HG03571 (cell line): Measurements from ENCODE around the gene DENR.
"Not testable (repeated sequence)": the region's sequence is repeated elsewhere in the genome, so short reads cannot be mapped to it uniquely, and the experiment has no call there.

Experiments
- ATAC-seq: cut with Tn5 transposase; IDR thresholded peaks from one replicate; pipeline ENCODE4 v1.9.1; 2021; ENCODE audit not compliant: unreplicated experiment

The DENR gene

GRCh38 chr12:122738571-122738970 lies 14.1 kb upstream of the DENR start:
- ATAC-seq: no peak

GRCh38 chr12:122740351-122740750 lies 12.3 kb upstream of the DENR start:
- no peak for ATAC-seq

GRCh38 chr12:122743895-122744525 lies 8.6 kb upstream of the DENR start:
- ATAC-seq: no peak

- no peak for ATAC-seq
Observed at GRCh38 chr12:122747224-122748135, 5.1 kb upstream of the DENR start.

GRCh38 chr12:122749569-122750332 lies 2.9 kb upstream of the DENR start:
- ATAC-seq: no peak

GRCh38 chr12:122750781-122751515 lies 1.7 kb upstream of the DENR start:
- ATAC-seq: not testable (repeated sequence)

- no peak for ATAC-seq
Observed at GRCh38 chr12:122753319-122753650, 661 bp downstream of the DENR start.

- ATAC-seq: no peak
Observed at GRCh38 chr12:122754790-122755189, 2.2 kb downstream of the DENR start.

GRCh38 chr12:122757568-122757967 lies 4.9 kb downstream of the DENR start:
- no peak for ATAC-seq

- ATAC-seq: no peak
Observed at GRCh38 chr12:122785503-122785902, 32.9 kb downstream of the DENR start.

- ATAC-seq: no peak
Observed at GRCh38 chr12:122788387-122788786, 35.8 kb downstream of the DENR start.

GRCh38 chr12:122789637-122790036 lies 37.0 kb downstream of the DENR start:
- ATAC-seq: no peak

GRCh38 chr12:122790393-122791075 lies 37.9 kb downstream of the DENR start:
- no peak for ATAC-seq

GRCh38 chr12:122793685-122794106 lies 41.1 kb downstream of the DENR start:
- ATAC-seq: no peak

- ATAC-seq: no peak
Observed at GRCh38 chr12:122795807-122796206, 43.2 kb downstream of the DENR start.

- no peak for ATAC-seq
Observed at GRCh38 chr12:122799641-122800243, 47.1 kb downstream of the DENR start.

GRCh38 chr12:122803937-122804336 lies 51.3 kb downstream of the DENR start:
- no peak for ATAC-seq

GRCh38 chr12:122804957-122805356 lies 52.3 kb downstream of the DENR start:
- not testable (repeated sequence) for ATAC-seq

GRCh38 chr12:122807651-122808050 lies 55.0 kb downstream of the DENR start:
- no peak for ATAC-seq

GRCh38 chr12:122811777-122812176 lies 59.2 kb downstream of the DENR start:
- no peak for ATAC-seq
